GM18517 (cell line): Measurements from ENCODE around the gene DUSP3.

Source experiments
- ATAC-seq: cut with Tn5 transposase; IDR thresholded peaks from one replicate; pipeline ENCODE4 v1.9.1; 2021; ENCODE audit warnings: mild to moderate bottlenecking, moderate library complexity; ENCODE audit not compliant: unreplicated experiment

Gene DUSP3

DNA sequence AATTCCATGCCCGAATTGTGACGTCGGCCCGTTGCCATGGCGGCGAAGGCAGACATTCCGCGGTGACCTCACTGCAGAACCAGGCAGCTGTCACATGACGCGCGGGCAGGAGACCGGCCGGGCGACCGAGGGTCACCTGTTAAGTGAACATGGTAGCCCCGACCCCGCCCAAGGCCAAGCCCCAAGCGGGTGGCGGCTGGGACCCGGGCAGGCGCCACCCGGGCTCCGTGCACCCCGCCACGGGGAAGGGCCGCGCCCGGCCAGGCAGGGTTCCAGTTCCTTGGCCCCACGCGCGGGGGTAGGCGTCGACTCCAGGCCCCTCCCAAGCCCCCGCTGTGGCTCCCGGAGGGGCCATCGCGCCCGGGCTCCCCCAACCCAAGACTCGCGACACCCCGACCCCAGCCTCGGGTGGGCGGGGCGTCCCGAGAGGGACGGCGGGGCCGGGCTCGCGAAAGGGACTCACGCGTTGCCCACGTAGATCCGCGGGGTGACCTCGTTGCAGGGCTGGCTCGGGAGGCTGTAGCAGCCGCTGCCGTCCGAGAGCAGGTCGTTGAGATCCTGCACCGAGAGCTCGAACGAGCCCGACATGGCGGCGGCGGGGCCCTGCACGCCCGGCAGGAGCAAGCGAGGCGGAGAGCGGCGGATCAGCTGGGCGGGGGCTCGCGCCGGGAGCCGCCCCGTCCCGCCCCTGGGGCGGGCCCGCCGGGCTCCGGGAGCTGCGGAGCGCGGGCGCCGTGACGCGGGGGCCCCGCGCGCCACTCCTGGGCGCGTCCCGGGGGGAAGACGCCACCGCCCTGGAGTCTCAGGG lies at the start of gene DUSP3:
Gene DUSP3, minus strand, starts transcription at position 641 of the 808 bp plus-strand sequence. Its CDS starts 53 bp downstream, at position 588.
- ATAC-seq, result peak; percentile 77

DNA sequence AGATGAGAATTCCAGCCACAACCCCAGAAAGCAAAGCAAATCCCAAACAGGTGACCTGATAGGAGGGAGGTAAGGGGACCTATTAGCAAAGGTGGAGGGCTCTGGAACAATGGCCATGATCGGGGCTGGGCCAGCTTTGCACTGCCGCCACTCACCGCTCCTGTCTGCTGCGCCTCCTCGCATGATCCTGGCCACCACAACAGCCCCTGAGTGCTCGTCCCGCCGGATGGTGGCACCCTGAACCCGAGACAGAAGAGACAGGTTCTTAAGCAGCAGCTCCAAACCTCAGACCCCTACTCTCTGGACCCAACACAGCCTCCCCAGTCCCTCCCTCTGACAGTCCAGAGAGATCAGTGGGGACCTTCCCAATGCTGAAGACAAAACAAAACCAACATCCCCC lies 48.8 kb upstream of the DUSP3 start:
- no peak for ATAC-seq

DNA sequence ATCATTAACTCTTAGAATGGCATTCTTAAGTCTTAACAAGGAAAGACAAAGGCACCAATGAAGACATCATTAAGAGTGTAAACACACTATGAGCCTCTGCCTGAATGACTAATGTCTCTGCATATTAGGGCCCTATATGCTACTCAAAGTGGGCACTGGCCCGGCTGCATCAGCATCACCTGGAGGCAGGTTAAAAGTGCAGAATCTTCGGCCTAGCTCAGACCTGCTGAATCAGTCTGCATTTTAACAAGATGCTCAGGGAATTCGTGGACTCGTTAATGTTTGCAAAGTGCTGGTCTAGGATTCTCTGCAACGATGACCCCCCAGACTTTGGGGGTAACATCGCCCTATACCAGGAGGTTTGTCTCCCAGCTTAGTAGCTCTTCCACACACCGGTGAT lies 47.4 kb upstream of the DUSP3 start:
- no peak for ATAC-seq

DNA sequence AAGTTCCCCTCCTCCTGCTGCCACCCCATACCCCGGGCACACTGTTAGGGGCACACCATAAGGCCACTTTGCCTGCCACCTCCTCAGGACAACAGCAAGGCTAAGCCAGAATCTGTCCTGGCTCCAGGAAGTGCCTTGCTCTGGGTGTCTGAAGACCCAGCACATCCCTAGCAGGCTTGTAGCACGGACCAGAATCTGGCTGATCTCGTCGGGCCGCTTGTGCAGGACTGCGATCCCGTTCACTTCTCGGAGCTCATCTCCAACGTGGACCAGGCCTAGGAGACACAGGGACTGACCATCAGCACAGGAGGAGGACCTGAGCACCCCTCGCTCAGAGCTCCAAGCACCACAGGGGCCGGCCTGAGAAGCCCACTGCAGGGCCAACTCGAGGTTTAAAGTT lies 46.8 kb upstream of the DUSP3 start:
- no peak for ATAC-seq

DNA sequence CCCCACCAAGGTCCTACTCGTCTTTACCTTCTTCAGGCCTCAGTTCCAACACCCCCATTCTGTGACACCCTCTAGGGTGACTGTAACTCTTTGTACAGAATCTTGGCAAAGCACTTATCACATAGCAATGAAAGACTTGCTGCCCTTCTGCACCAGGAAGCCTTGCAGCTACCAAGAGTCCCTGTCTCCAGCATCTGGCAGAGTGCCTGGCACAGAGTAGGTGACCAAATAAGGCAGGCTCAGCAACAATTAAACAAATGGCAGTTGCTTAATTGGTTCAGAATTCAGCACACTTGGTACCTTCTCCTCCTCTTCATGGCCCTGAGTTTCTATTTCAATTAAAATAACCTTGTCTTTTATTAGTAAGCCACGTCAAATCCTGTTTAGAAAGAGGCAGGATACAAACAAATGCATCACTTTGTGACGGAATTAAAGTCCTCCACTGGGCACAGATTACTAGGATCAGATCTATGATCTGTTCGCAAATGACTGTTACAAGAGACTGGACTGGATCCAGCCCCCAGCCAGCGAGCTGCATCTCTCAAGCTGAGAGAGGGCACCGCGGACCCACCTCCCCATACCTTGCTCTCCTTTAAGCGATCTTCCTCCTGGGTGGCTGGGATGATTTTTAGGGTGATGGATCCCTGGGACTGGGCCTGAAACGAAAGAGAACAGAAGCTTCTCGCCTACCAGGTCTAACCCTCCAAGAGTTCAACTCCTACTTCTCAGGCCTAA lies 44.7 kb upstream of the DUSP3 start:
- no peak for ATAC-seq

DNA sequence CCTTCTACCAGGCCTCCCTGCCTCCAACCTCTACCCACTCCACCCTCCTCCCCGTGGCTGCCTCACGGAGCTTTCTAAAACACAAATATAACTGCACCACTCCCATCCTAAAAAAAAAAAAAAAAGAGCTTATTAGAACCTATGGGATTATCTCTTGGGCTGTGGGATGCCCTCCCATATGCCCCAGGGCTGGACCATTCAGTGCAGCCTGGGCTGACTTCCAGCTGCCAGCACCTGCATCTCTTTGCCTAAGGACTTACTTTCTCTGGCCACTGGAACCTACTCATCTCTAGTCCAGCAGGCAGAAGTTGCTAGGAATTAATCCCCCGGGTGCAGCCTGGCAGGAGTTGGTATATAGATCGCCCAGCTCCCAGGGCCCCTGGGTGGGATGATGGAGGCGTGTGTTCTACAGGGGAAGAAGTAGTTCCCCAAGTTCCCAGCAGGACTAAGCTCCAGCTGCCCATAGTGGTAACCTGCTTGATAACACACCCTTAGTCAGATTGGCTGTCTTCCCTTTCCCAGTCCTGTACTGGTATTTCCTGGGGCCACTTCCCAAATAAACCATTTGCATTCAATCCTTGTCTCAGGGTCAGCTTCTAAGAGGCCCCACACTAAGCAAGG lies 43.9 kb upstream of the DUSP3 start:
- ATAC-seq, result no peak

DNA sequence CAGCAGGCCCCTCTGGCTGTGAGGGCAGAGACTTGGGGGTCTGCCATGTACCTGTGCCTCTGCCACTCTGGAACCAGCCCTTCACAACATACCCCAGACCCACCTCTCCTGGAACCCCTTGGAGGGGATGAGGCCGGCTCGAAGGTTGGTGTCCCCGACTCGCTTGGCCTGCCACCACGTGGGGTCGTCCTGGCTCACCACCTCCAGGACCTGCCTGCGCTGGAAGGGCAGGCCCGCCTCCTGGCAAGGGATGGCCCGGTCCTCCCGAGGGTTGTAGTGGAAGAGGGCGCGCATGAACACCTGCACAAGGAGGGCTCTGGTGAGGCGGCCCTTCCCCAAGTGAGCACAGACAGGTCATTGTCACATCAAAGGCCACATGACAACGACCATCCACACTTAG lies 42.0 kb upstream of the DUSP3 start:
- ATAC-seq, result no peak

DNA sequence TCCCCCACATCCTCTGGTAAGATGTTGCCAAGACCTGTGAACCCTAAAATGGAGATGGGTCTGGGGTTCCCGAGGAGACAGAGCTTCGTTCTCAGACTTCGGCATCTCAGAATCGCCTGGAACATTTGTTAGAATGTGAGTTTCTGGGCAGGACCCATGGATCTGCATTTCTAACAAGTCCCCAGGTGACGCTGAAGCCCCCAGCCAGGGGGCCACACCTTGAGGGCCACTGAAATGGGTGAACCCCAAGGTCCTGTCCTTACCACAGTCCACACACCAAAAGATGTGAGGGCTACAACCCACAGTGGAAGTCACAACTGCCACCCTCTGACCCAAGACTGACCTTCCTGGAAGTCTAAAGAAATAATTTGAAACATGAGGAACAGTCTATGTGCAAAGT lies 40.2 kb upstream of the DUSP3 start:
- ATAC-seq, result no peak

DNA sequence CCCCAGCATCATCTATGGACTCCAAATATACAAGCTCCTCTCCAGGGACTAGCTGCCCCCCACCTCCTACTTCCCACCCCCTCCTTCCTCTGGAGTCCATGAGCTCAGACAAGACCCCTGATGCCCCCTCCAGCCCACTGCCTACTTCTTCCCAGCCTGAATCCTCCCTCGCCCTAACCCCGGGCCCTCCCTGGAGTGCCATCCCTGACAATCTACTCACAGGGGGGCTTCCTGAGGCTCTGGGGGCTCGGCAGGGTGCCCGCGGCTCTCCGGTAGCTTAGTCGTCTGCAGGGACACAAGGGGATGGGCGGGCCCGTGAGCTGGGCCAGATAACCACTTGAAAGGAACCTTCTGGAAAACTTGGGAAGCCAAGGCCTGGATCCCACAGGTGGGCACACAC lies 39.0 kb upstream of the DUSP3 start:
- no peak for ATAC-seq

DNA sequence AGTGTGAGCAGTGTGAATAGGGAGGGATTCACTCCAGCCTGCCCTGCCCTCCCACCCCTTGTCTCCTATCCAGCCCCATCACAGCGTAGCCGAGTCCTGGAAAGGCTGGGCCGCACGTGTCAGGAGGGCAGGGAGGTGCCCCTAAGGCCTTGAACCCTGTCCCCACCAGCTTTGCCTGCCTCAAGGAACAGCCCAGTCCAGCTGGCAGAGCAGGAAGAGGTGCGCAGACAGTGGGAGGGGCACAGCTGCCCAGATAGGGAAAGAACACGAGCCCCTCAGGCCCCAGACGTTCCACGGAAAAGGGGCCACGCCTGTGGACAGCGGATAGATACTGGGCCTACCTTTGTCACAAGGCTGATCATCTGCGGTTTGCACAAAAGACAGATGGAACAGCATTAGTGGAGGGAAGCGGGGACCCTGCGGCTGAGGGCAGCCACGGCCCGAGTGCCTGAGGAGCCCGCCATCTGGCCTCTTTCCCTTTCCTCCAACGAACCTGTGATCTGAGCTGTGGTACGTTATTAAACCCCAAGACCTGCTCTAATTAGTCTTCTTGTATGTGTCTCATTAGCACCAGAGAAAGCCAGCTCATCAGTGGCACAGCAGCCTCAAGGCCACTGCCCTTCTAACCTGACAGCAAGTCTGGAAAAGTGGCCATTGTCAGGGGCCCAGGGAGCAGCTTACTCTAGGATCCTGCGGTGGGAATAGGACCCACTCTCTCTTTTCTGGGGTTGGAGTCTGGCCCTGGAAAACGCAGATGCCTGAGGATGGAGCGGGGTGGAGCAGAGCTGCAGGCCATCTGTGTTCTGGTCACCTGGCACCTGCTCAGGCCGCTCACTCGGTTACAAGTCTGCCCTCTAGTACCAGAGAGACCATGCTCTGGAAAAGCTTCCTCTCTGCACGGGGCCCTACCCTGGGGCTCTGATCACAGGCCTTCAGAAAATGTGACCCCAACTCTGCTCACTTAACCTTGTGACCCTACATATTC lies 37.9 kb upstream of the DUSP3 start:
- no peak for ATAC-seq

DNA sequence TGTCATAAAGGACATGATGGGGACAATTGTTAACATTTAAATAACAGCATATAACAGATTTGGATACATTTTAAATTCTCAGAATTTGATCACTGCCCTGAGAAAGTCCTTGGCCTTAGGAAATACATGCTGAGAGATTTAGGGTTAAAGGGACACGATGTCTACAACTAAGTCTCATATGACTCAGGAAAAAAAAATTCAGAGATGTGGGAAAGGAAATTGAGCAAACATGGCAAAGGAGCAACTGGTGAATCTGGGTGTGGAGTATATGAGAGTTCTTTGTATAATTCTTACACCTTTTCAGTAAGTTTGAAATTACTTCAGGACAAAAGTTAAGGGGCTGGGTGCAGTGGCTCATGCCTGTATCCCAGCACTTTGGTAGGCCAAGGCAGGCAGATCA lies 35.9 kb upstream of the DUSP3 start:
- no peak for ATAC-seq

DNA sequence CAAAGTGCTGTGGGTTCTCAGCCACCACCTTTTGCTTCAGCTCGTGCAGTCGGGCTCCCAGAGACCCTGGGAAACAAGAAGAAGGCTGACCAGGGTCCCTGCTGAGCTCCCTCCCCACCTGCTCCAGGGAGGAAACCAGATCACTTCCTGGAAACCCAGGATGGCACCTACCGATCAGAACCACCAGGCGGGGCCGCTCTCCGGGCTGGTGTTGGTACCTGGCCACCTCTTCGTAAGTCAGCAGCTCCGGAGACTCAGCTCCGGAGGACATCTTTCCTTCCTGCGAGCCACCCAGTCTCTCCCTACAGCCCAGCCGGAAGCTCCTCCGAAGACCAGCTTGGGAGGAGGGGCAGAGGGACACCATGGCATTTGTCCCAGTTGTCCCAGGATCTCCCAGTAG lies 35.2 kb upstream of the DUSP3 start:
- ATAC-seq, result no peak

DNA sequence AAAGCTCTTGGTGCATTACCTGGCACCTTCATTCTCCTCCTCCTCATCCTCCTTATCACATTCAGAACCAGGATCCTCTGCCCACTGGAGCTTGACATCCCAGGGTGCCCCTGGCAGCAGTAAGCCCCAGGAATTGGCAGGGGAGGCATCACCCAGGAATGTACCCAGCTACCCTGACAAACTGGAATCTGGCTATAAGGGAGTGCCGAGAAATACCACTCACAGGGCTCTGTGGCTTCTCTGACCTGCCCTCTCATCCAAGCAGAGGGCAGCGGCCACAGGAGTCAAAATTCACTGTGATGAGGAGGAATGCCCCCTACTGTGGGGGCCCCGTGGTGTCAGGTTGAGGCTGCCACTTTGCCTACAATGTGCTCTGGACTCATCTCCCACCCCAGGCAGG lies 34.6 kb upstream of the DUSP3 start:
- ATAC-seq, result no peak

DNA sequence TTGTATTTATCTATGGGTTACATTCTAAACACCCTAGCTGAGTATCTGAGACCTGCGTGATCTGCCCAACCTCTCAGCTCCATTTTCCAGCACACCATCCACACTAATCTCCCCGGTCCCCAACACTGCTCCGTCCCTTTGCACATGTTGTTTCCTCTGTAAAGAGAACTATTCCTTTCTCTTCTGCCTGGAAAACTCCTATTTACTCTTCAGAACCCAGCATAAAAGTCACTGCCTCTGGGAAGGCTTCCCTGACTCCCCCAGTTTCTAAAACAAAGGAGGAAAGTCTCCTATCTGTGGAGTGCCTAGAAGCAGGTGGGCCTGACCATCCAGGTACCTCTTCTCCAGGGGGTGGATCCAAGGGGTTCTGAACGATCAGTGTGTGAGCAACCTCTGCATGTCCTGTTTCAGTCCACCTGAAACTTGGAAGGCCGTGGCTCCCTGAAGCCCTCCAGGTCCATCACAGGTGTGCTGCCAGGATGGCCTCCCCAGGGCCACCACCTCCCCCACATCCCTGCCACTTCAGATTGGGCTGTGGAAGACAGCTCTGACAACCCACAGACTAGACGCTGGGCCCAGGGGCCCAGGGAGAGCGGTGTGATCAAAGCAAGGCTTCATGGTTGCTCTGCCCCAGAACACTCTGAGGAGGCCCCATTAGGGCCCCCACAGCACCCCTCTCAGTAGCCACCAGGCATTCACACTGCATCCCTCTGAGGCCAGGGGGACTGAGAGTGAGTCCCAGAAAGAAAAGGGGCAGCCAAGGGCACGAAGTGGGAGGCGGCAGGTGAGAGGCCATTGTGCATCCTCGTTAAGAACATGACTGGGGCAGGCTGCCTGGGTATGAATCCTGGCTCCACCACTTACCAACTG lies 33.9 kb upstream of the DUSP3 start:
- ATAC-seq, result no peak

DNA sequence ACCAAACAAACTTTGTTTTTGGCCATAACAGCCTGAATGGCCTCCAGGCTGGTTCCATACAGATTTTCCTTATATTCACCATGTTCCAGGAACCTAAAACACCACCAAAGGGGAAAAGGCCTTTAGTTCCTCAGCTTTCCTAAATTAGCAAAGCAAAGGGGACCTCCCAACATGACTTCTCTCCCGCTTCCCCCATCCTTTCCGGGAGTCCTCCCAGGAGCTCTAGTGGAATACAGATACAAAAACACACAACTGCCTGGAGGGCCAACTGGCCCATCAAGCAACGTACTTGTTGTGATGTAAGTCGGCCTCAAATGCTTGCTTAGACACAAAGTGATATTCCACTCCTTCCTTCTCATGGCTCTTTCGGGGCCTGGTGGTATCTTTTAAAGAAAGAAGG lies 32.0 kb upstream of the DUSP3 start:
- no peak for ATAC-seq

DNA sequence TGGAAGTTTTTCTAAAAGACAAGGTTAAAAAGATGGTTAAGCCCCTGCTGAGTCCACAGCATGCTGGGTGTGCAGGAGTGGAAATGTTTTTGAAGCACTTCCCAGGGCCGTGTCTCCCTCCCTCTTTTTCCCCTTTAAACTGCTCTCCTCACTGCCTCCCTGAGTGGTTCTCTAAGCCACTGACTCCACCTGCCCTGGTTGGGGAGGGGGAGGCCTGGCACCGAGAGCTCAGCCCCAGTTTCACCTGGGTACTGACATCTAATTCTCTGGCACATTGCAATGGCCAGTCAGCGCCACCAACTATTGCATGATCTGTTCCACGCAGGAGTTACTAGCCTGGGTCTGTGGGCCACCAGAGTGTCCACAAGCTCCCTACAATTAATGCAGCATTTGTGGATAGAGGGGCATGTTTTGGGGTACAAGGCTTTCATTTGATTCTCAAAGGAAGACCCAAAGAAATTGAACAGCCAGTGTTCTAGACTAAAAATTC lies 31.5 kb upstream of the DUSP3 start:
- ATAC-seq, result no peak

DNA sequence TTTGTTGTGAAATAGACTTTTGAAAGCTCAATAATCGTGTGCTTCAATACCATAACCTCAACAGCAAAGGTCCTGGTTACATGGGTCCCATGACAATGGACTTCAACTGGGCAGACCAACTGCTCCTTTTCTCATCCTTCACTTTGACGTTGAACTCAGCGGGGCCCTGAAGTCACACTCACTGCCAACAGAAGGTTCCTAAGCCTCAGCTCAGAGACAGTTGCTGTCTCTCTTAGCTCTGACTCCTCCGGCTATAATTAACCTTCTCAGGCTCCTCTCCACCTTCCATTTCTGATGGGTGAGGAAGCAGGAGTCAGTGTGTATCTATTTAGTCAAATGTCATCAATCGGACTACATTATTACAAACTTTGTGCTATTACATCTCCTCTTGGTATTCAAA lies 30.3 kb upstream of the DUSP3 start:
- no peak for ATAC-seq

DNA sequence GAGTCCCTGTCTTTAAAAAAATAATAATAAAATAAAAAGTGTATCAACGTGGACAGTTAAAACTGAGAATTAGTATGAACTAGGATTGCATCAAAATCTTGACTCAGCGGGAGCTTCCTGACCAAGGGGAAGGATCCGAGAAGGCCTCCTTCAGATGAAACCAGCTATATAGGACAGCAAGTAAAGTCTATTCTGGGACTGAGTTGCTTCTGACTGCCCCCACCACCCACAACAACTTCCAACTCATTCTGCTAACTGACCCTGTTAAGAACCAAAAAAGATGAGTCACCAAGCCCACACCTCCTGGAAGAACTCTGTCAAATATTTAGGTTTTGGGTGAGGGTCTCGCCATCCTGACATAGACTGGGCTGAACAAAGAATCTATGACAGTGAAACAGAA lies 29.3 kb upstream of the DUSP3 start:
- ATAC-seq, result no peak

DNA sequence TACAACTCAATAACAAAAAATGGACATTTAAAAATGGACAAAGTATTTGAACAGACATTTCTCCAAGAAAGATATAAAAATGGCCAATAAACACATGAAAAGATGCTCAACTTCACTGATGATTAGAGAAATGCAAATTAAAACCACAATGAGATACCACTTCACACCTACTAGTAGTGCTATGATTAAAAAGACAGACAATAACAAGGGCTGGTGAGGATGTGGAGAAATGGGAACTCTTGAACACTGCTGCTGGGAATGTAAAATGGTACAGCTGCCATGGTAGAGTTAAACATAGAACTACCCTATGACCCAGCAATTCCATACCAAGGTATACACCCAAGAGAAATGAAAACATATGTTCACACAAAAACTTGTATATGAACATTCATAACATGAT lies 26.3 kb upstream of the DUSP3 start:
- no peak for ATAC-seq

DNA sequence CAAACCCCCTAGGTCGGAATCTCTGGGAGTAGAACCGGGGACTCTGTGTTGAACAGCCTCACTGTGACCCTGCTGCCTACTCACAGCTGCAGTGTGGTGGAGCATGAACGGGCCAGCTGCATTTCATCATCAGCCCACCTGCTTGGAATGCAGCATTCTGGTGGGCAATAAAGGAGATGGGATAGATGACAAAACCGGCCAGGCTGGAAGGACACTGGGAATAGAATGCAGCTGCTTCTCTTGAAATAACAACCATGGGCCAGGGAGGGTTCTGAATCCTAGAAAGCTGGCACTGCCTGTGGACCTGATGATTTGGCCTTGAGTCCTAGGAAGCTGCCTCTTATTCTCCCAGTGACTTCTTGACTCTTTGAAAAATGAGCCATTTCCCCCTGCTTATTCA lies 25.0 kb upstream of the DUSP3 start:
- no peak for ATAC-seq
